Uterus (tissue), 2 donors: Measurements from ENCODE around the gene CAMK1D.

Experiments used
- CTCF ChIP-seq, 4 experiments: fragments of 200-600 bp in 2 of 4; fragments of 450-650 bp in 2 of 4; sonication (generic) in 2 of 4; IDR thresholded peaks; one replicate each; pipeline ENCODE4 v1.5.1; 2016 to 2019; ENCODE audit warnings: antibody characterized with exemption in 4 of 4, mild to moderate bottlenecking in 2 of 4, moderate library complexity in 1 of 4
- POLR2A ChIP-seq, 2 donors: fragments of 450-650 bp; IDR thresholded peaks; one replicate each; pipeline ENCODE4 v1.6.1; 2016; ENCODE audit warnings: antibody characterized with exemption in 2 of 2, mild to moderate bottlenecking in 1 of 2, moderate library complexity in 1 of 2

DNA sequence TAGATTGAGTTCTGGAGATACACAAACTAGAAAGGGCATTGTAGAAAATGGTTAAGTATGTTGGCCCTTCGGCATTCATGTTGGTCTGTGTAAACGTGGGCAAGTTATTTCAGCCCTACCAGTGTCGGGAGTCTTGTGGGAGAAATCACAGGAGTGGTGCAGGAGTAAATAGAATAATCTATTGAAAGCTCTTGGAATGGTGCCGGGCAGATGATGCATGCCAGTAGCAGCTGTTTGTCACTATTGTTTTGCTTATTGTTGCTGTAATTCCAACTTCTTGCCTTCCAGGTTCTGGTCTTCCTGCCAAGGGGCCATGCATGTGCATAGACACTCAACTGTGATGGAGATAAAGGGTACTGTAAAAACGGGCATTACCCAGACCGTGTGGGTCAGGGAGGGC lies 259.4 kb downstream of the CAMK1D start:
- TF ChIP-seq CTCF (IDR thresholded peaks at IDR 0.05) (no peak), POLR2A (IDR thresholded peaks at IDR 0.05) (no peak)
